Mesendoderm (in vitro differentiated cells): ENCODE measurements around the gene IGDCC3.

ENCODE experiments used
- DNase-seq: peaks from one replicate; pipeline ENCODE4 v3.0.0; 2013
- H2AK5ac ChIP-seq: 2 replicates; pipeline ENCODE4 v1.6.1; 2013; ENCODE audit warnings: low read length, inconsistent platforms
- H2BK120ac ChIP-seq: 2 replicates; pipeline ENCODE4 v1.6.1; 2013; ENCODE audit warnings: low read depth, mild to moderate bottlenecking, low read length, moderate library complexity, mixed read lengths
- H2BK15ac ChIP-seq: replicated peaks from 2 replicates; pipeline ENCODE4 v1.6.1; 2013; ENCODE audit warnings: low read depth, mild to moderate bottlenecking, moderate library complexity
- H2BK5ac ChIP-seq: 2 replicates; pipeline ENCODE4 v1.6.1; 2013; ENCODE audit warnings: low read length, inconsistent platforms
- H3K18ac ChIP-seq: 2 replicates; pipeline ENCODE4 v1.6.1; 2013; ENCODE audit warnings: mild to moderate bottlenecking, low read length, mixed read lengths
- H3K23ac ChIP-seq: one replicate; pipeline ENCODE4 v1.6.1; 2013; ENCODE audit warnings: low read length
- H3K27ac ChIP-seq: 2 replicates; pipeline ENCODE4 v1.5.1; 2013; ENCODE audit warnings: low read depth, mild to moderate bottlenecking, inconsistent platforms, low read length, moderate library complexity
- H3K27me3 ChIP-seq: 2 replicates; pipeline ENCODE4 v1.6.1; 2013; ENCODE audit warnings: low read length, control low read depth, mild to moderate bottlenecking, inconsistent platforms; ENCODE audit not compliant: insufficient read depth, poor library complexity
- H3K36me3 ChIP-seq: 2 replicates; pipeline ENCODE4 v1.6.1; 2013; ENCODE audit warnings: low read length, inconsistent platforms; ENCODE audit not compliant: control insufficient read depth, insufficient read depth
- H3K4ac ChIP-seq: one replicate; pipeline ENCODE4 v1.6.1; 2013; ENCODE audit warnings: low read depth, mild to moderate bottlenecking, low read length, moderate library complexity
- H3K4me1 ChIP-seq: 2 replicates; pipeline ENCODE4 v1.6.1; 2013; ENCODE audit warnings: low read depth, low read length, inconsistent platforms; ENCODE audit not compliant: control insufficient read depth
- H3K4me2 ChIP-seq: 2 replicates; pipeline ENCODE4 v1.6.1; 2013; ENCODE audit warnings: low read length
- H3K4me3 ChIP-seq: 2 replicates; pipeline ENCODE4 v1.5.1; 2013; ENCODE audit warnings: mild to moderate bottlenecking, low read length
- H3K56ac ChIP-seq: one replicate; pipeline ENCODE4 v1.6.1; 2013; ENCODE audit warnings: low read length
- H3K79me1 ChIP-seq: 2 replicates; pipeline ENCODE4 v1.6.1; 2013; ENCODE audit warnings: low read length, inconsistent platforms
- H3K79me2 ChIP-seq: 2 replicates; pipeline ENCODE4 v1.6.1; 2013; ENCODE audit warnings: mild to moderate bottlenecking, low read length; ENCODE audit not compliant: control insufficient read depth, insufficient read depth
- H3K9ac ChIP-seq: 2 replicates; pipeline ENCODE4 v1.6.1; 2013; ENCODE audit warnings: low read length, inconsistent platforms
- H4K5ac ChIP-seq: one replicate; pipeline ENCODE4 v1.6.1; 2013; ENCODE audit warnings: low read length
- H4K8ac ChIP-seq: one replicate; pipeline ENCODE4 v1.6.1; 2013; ENCODE audit warnings: low read depth, mild to moderate bottlenecking, control low read depth, low read length, moderate library complexity
- WGBS: extraction: QIAGEN DNeasy Blood & Tissue Kit; methylation state at CpG from one replicate; pipeline ENCODE4 v1.1.7; 2013; ENCODE audit warnings: low lambda C conversion rate, missing lambda C conversion rate; ENCODE audit not compliant: insufficient coverage; ENCODE audit errors: extremely low coverage; 5-methylcytosine and 5-hydroxymethylcytosine counted together

IGDCC3 gene

DNA sequence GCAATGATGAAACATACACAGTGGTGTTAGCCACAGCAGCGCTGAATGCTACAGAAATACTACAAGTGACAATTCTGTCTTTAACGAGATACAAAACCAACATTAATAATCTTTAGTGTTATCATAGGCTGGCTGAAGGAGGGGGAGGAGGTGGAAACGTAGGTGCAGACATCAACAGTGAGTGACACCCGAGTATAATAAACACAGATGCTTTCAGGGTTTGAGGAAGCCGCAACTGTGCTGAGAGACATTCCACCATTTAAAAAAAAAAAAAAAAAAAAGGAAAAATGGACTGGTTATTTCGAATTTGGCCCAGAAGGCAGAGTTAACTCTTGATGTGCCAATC, 4.3 kb upstream of the IGDCC3 start:
- Histone ChIP-seq H3K4me3 (no peak overlapping the region), H3K4ac (no peak overlapping the region), H3K79me1 (no peaks in the 10 kb centered on the region), H3K4me2 (no peak overlapping the region), H3K9ac (no peak overlapping the region), H2BK120ac (no peak overlapping the region), H4K5ac (no peak overlapping the region), H3K36me3 (no peaks in the 10 kb centered on the region), H2BK5ac (no peak overlapping the region), H3K27me3 (no peaks in the 10 kb centered on the region), H3K27ac (no peak overlapping the region), H3K56ac (no peak overlapping the region), H2BK15ac (no peak overlapping the region), H4K8ac (no peak overlapping the region), H3K4me1 (peaks cover 3% of the 10 kb centered on the region), H3K23ac (no peak overlapping the region), H2AK5ac (no peak overlapping the region), H3K18ac (no peak overlapping the region), H3K79me2 (no peaks in the 10 kb centered on the region)
- no peak for DNase-seq
- WGBS = no CpG with 5 or more reads among the region's 6 CpGs

DNA sequence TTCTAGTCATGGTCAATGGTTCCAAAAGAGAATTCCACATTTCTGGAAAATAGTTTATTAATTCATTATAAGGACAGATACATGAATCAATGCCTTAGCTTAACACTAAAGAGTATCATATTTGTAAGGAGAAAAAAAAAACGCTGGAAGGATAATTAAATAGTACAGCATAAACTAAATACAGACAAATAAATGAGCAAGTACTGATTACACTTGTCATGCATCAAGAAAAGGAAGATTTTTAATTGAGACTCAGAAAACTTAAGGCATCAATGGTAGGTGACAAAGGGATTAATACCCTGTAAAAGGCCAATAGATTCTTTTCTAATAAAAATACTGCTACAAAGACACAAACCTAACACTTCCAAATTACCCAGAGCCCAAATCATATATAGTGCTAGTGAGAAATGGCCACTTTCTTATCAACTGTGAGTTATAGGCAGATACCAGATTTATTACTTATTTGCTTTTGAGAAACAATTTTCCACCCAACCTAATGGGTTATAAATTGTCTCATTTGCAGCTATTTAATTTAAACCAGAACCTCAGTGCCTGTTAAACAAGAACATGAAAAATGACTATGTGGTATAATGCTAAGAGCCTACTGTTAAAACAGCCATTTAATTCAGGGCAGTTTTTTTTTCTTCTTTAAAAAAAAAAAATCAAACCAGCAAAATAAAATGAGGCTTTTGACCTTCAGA, 3.8 kb upstream of the IGDCC3 start:
- Histone ChIP-seq H3K18ac (no peak overlapping the region), H2BK5ac (no peak overlapping the region), H2BK120ac (no peak overlapping the region), H3K79me1 (no peaks in the 10 kb centered on the region), H4K8ac (no peak overlapping the region), H3K23ac (no peak overlapping the region), H3K36me3 (no peaks in the 10 kb centered on the region), H3K4me2 (no peak overlapping the region), H3K56ac (no peak overlapping the region), H3K4me3 (no peak overlapping the region), H3K4ac (no peak overlapping the region), H3K27me3 (no peaks in the 10 kb centered on the region), H2AK5ac (no peak overlapping the region), H2BK15ac (no peak overlapping the region), H3K9ac (no peak overlapping the region), H4K5ac (no peak overlapping the region), H3K4me1 (peaks cover 3% of the 10 kb centered on the region), H3K79me2 (peaks cover 1% of the 10 kb centered on the region), H3K27ac (no peak overlapping the region)
- no CpG with 5 or more reads among the region's 1 CpG for WGBS
- DNase-seq = no peak

DNA sequence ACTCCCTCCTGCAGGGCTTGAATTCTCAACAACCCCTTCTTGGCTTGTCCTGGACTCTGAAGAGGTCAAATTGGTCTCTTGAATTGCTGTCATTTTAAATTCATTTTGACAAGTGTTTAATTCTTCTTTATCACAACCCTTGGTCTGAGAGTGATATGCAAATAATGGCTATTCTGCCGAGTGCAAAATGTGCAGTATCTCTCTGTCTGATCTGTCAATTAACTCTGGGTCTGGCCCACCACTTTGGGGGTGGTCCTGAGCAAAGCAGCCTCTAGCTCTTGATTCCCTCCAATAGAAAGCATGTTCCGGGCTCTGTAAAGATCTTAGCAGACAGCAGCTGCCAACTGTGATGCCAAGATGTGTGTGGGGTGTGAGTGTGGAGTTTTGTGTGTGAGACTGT, 2.2 kb upstream of the IGDCC3 start:
- no peak overlapping the region for H2BK5ac ChIP-seq
- no peak overlapping the region for H3K23ac ChIP-seq
- peaks cover 6% of the 10 kb centered on the region for H3K4me1 ChIP-seq
- no CpG with 5 or more reads among the region's 2 CpGs for WGBS
- no peak for DNase-seq
- peak overlapping the region; percentile 66 for H2AK5ac ChIP-seq
- no peak overlapping the region for H3K9ac ChIP-seq
- H4K5ac ChIP-seq = no peak overlapping the region
- no peak overlapping the region for H2BK15ac ChIP-seq
- no peak overlapping the region for H4K8ac ChIP-seq
- no peak overlapping the region for H3K27ac ChIP-seq
- peaks cover 11% of the 10 kb centered on the region for H3K79me2 ChIP-seq
- H3K27me3 ChIP-seq = no peaks in the 10 kb centered on the region
- H3K79me1 ChIP-seq = peaks cover 5% of the 10 kb centered on the region
- no peak overlapping the region for H3K18ac ChIP-seq
- no peak overlapping the region for H2BK120ac ChIP-seq
- no peak overlapping the region for H3K4ac ChIP-seq
- no peaks in the 10 kb centered on the region for H3K36me3 ChIP-seq
- H3K4me2 ChIP-seq = no peak overlapping the region
- no peak overlapping the region for H3K56ac ChIP-seq
- H3K4me3 ChIP-seq = no peak overlapping the region

DNA sequence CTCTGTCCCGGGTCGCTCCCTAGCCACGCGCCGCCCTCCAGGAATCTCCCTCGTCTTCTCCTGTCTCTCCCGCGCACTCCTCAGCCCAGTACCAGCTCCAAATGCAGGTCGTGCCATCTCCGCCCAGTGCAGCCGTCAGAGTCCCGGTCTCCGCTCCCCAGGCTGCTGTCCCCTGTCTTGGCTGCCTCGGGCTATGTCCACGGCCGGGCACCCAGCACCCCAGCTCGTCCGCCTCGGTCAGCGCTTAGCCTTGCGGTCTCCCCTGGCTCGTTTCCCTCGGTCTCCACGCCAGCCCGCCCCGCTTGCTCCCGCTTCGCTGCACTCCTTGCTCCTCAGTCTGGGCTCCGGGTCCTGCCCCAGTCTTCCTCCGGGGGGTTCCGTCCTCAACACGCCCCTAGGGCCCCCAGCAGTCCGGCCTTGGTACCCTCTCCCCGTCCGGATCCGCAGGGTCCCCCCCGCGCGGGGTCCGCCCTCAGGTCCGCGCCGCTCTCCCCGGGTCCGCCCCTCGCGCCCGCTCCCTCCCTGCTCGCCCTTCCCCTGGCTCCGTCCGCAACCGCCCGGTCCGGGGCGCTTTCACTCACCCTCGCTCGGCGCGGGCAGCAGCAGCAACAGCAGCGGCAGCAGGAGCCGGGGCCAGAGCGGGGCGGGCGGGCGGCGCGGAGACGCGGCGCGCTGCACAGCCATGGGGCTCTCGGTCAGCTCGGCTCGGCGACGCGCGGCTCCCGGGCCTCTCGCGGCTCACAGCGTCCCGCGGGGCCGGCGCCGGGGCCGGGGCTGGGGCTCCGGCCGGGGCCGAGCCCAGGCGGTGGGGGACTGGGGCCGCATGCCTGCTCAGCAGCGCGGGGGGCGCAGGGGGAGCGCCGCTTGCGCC, 462 bp downstream of the IGDCC3 start:
- no peaks in the 10 kb centered on the region for H3K27me3 ChIP-seq

DNA sequence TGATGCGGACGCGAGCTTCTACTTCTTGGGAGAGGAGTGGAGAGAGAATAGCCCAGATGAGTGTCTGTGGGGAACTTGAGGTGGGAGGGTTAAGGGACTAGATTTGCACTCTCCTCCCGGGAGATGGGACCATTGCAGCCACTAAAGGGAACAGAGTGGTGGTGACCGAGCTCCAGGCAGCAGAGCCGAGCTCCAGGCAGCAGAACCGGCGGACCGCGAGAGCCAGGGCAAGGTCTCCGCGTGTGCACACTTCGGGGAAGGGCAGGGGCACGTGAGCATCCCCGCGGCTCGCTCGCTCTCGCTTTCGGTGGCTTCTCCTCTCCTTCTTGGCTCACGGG, 1.1 kb downstream of the IGDCC3 start:
- H2AK5ac ChIP-seq = no peak overlapping the region
- H3K9ac ChIP-seq = peak overlapping the region; percentile 76
- H3K4me1 ChIP-seq = peaks cover 6% of the 10 kb centered on the region
- peaks cover 2% of the 10 kb centered on the region for H3K36me3 ChIP-seq
- H3K27ac ChIP-seq = peak overlapping the region; percentile 93
- no peak overlapping the region for H4K8ac ChIP-seq
- H3K79me1 ChIP-seq = peaks cover 9% of the 10 kb centered on the region
- peak overlapping the region; percentile 5 for H3K4ac ChIP-seq
- H3K4me2 ChIP-seq = peak overlapping the region; percentile 88
- peaks cover 13% of the 10 kb centered on the region for H3K79me2 ChIP-seq
- no CpG with 5 or more reads among the region's 21 CpGs for WGBS
- H3K23ac ChIP-seq = no peak overlapping the region
- peak; percentile 75 for DNase-seq
- H3K56ac ChIP-seq = peak overlapping the region; percentile 91
- no peak overlapping the region for H2BK15ac ChIP-seq
- H3K4me3 ChIP-seq = peak overlapping the region; percentile 45
- no peak overlapping the region for H2BK120ac ChIP-seq
- H4K5ac ChIP-seq = no peak overlapping the region
- H2BK5ac ChIP-seq = peak overlapping the region; percentile 21
- H3K27me3 ChIP-seq = no peaks in the 10 kb centered on the region
- H3K18ac ChIP-seq = peak overlapping the region; percentile 99

More for the DNA sequence above, 462 bp downstream of the IGDCC3 start:
- Histone ChIP-seq H3K79me2 (peaks cover 13% of the 10 kb centered on the region), H3K4me1 (peaks cover 6% of the 10 kb centered on the region), H3K27ac (peak overlapping the region; percentile 93), H3K79me1 (peaks cover 9% of the 10 kb centered on the region), H2AK5ac (no peak overlapping the region), H3K9ac (peak overlapping the region; percentile 76), H3K56ac (peak overlapping the region; percentile 91), H2BK120ac (peak overlapping the region; percentile 85), H4K8ac (peak overlapping the region; percentile 78), H3K4ac (peak overlapping the region; percentile 75), H3K4me2 (peak overlapping the region; percentile 88), H3K4me3 (peak overlapping the region; percentile 45), H2BK15ac (peak overlapping the region; percentile 48), H2BK5ac (peak overlapping the region; percentile 77), H4K5ac (no peak overlapping the region), H3K18ac (peak overlapping the region; percentile 99), H3K23ac (no peak overlapping the region), H3K36me3 (peaks cover 2% of the 10 kb centered on the region)
- no CpG with 5 or more reads among the region's 99 CpGs for WGBS
- peak; percentile 77 for DNase-seq
